Neural progenitor cell (in vitro differentiated cells): Measurements from ENCODE around the gene OLFM3. TPM values are rescaled to one million over a fixed set of nuclear protein-coding genes. Genes with fewer than 3 reads are reported as not detected.

Experiments
- DNase-seq: peaks from one replicate; pipeline ENCODE4 v3.0.0-alpha.2; 2016; ENCODE audit warnings: low spot score
- H2AFZ ChIP-seq: fragments of 200-600 bp; sonication (generic); replicated peaks from 2 replicates; pipeline ENCODE4 v1.6.1; 2016; ENCODE audit warnings: antibody characterized with exemption
- H3F3A ChIP-seq: fragments of 200-600 bp; sonication (generic); 2 replicates; pipeline ENCODE4 v1.6.1; 2016; ENCODE audit warnings: antibody characterized with exemption, low read depth
- H3K27ac ChIP-seq: fragments of 200-600 bp; sonication (generic); 2 replicates; pipeline ENCODE4 v1.5.1; 2016; ENCODE audit warnings: mild to moderate bottlenecking
- H3K27me3 ChIP-seq: fragments of 200-600 bp; sonication (generic); 2 replicates; pipeline ENCODE4 v1.6.1; 2016; ENCODE audit warnings: mild to moderate bottlenecking, moderate library complexity
- H3K36me3 ChIP-seq: fragments of 200-600 bp; sonication (generic); 2 replicates; pipeline ENCODE4 v1.5.1; 2016
- H3K4me1 ChIP-seq: fragments of 200-600 bp; sonication (generic); 2 replicates; pipeline ENCODE4 v1.6.1; 2016; ENCODE audit warnings: mixed run types
- H3K4me2 ChIP-seq: fragments of 200-600 bp; sonication (generic); 2 replicates; pipeline ENCODE4 v1.6.1; 2016
- H3K4me3 ChIP-seq: fragments of 200-600 bp; sonication (generic); 2 replicates; pipeline ENCODE4 v1.5.1; 2016
- H3K79me2 ChIP-seq: fragments of 200-600 bp; sonication (generic); 2 replicates; pipeline ENCODE4 v1.6.1; 2016; ENCODE audit warnings: low read depth
- H3K9ac ChIP-seq: fragments of 200-600 bp; sonication (generic); 2 replicates; pipeline ENCODE4 v1.6.1; 2016
- H3K9me3 ChIP-seq: fragments of 200-600 bp; sonication (generic); 2 replicates; pipeline ENCODE4 v1.5.1; 2016; ENCODE audit warnings: low read depth
- H4K20me1 ChIP-seq: fragments of 200-600 bp; sonication (generic); 2 replicates; pipeline ENCODE4 v1.6.1; 2016; ENCODE audit warnings: low read depth
- H3K27ac Mint-ChIP-seq: 3 replicates; pipeline ENCODE4 v1.8.0; 2021; ENCODE audit warnings: mixed read lengths
- H3K27me3 Mint-ChIP-seq: 2 replicates; pipeline ENCODE4 v1.8.0; 2022; ENCODE audit warnings: low read depth, mild to moderate bottlenecking, inconsistent platforms, moderate library complexity, mixed read lengths; ENCODE audit not compliant: insufficient read depth
- H3K36me3 Mint-ChIP-seq: 3 replicates; pipeline ENCODE4 v1.8.0; 2021; ENCODE audit warnings: mixed read lengths
- H3K4me1 Mint-ChIP-seq: 3 replicates; pipeline ENCODE4 v1.8.0; 2021; ENCODE audit warnings: mixed read lengths
- H3K4me3 Mint-ChIP-seq: 3 replicates; pipeline ENCODE4 v1.8.0; 2021; ENCODE audit warnings: mild to moderate bottlenecking, moderate library complexity, mixed read lengths
- H3K9me3 Mint-ChIP-seq: 3 replicates; pipeline ENCODE4 v1.8.0; 2020; ENCODE audit warnings: mixed read lengths
- EZH2 ChIP-seq: fragments of 200-600 bp; sonication (generic); IDR thresholded peaks from 2 replicates; pipeline ENCODE4 v1.6.1; 2017; ENCODE audit warnings: antibody characterized with exemption, mild to moderate bottlenecking, moderate library complexity
- EZH2phosphoT487 ChIP-seq: fragments of 200-600 bp; sonication (generic); IDR thresholded peaks from 2 replicates; pipeline ENCODE4 v1.6.1; 2017; ENCODE audit warnings: antibody characterized with exemption
- total RNA-seq: library from RNA; depleted of rRNA; stranded (reverse); fragments of >200 nt; gene quantifications from 2 replicates; pipeline ENCODE4 v1.2.3, GENCODE V29; 2015; ENCODE audit warnings: low replicate concordance
- TF ChIP-seq, protein P1 (sequence below): fragments of 200-600 bp; sonication (generic); IDR thresholded peaks from 2 replicates; pipeline ENCODE4 v1.5.1; 2017; ENCODE audit warnings: antibody characterized with exemption, mild to moderate bottlenecking

The OLFM3 gene
- total RNA-seq, 1 donor from 2014 or later: 4.4 TPM

DNA sequence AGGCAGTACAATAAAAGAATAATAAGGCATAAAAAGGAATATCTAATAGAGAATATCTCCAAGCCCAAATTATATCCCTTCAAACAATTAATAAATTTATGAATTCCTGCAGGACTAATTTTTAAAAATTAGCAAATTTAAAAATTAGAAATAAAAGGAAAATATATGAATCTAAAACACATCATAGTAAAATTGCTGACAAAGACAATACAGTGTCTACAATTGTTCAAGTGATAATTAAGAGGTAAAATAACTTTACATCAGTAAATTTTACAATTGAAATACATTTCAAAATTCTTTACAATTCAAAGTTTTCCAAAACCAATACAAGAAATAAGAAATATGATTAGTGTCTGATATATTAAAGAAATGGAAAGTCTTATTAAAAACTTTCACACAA lies 22.8 kb upstream of the OLFM3 start:
- H3K27ac Mint-ChIP-seq: no peak overlapping the region
- no peaks in the 10 kb centered on the region for H4K20me1 ChIP-seq
- no peak overlapping the region for H3K4me2 ChIP-seq
- H3K9ac ChIP-seq: no peak overlapping the region
- H3K4me1 Mint-ChIP-seq: no peaks in the 10 kb centered on the region
- peaks cover 4% of the 10 kb centered on the region for H3K9me3 Mint-ChIP-seq
- H3K4me3 Mint-ChIP-seq: no peak overlapping the region
- no peaks in the 10 kb centered on the region for H3K9me3 ChIP-seq
- no peaks in the 10 kb centered on the region for H3K79me2 ChIP-seq
- H3K4me3 ChIP-seq: no peak overlapping the region
- no peak overlapping the region for H3K27ac ChIP-seq
- no peaks in the 10 kb centered on the region for H3K4me1 ChIP-seq
- no peak overlapping the region for H2AFZ ChIP-seq
- no peaks in the 10 kb centered on the region for H3K36me3 ChIP-seq
- DNase-seq: no peak
- no peaks in the 10 kb centered on the region for H3K27me3 Mint-ChIP-seq
- no peaks in the 10 kb centered on the region for H3F3A ChIP-seq
- no peaks in the 10 kb centered on the region for H3K36me3 Mint-ChIP-seq
- no peak for TF ChIP-seq EZH2phosphoT487
- no peaks in the 10 kb centered on the region for H3K27me3 ChIP-seq

DNA sequence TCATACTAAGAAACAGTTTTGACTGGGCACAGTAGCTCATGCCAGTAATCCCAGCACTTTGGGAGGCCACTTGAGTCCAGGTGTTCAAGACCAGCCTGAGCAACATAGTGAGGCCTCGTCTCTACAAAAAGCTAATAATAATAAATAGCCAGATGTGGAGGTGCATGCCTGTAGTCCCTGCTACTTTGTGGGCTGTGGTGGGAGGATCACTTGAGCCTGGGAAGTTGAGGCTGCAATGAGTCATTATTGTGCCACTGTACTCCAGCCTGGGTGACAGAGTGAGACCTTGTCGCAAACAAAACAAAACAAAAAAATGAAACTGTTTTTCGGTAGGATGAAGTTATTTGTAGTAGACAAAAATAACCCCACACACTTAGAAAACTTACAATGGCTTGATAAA lies 19.0 kb upstream of the OLFM3 start:
- DNase-seq: no peak
- Histone ChIP-seq H3K4me3 (no peak overlapping the region), H3K4me1 (peaks cover 13% of the 10 kb centered on the region), H3K4me2 (no peak overlapping the region), H3K27me3 (no peaks in the 10 kb centered on the region), H3K9me3 (no peaks in the 10 kb centered on the region), H3K36me3 (no peaks in the 10 kb centered on the region), H3K27ac (no peak overlapping the region), H2AFZ (no peak overlapping the region), H3F3A (no peaks in the 10 kb centered on the region), H3K79me2 (no peaks in the 10 kb centered on the region), H3K9ac (no peak overlapping the region), H4K20me1 (no peaks in the 10 kb centered on the region)
- Mint-ChIP-seq H3K27ac (no peak overlapping the region), H3K4me3 (no peak overlapping the region), H3K27me3 (no peaks in the 10 kb centered on the region), H3K9me3 (peaks cover 4% of the 10 kb centered on the region), H3K36me3 (no peaks in the 10 kb centered on the region), H3K4me1 (peaks cover 5% of the 10 kb centered on the region)
- TF ChIP-seq EZH2phosphoT487 (no peak), EZH2 (no peak)
- TF ChIP-seq, protein P1, sequence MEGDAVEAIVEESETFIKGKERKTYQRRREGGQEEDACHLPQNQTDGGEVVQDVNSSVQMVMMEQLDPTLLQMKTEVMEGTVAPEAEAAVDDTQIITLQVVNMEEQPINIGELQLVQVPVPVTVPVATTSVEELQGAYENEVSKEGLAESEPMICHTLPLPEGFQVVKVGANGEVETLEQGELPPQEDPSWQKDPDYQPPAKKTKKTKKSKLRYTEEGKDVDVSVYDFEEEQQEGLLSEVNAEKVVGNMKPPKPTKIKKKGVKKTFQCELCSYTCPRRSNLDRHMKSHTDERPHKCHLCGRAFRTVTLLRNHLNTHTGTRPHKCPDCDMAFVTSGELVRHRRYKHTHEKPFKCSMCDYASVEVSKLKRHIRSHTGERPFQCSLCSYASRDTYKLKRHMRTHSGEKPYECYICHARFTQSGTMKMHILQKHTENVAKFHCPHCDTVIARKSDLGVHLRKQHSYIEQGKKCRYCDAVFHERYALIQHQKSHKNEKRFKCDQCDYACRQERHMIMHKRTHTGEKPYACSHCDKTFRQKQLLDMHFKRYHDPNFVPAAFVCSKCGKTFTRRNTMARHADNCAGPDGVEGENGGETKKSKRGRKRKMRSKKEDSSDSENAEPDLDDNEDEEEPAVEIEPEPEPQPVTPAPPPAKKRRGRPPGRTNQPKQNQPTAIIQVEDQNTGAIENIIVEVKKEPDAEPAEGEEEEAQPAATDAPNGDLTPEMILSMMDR: no peak

DNA sequence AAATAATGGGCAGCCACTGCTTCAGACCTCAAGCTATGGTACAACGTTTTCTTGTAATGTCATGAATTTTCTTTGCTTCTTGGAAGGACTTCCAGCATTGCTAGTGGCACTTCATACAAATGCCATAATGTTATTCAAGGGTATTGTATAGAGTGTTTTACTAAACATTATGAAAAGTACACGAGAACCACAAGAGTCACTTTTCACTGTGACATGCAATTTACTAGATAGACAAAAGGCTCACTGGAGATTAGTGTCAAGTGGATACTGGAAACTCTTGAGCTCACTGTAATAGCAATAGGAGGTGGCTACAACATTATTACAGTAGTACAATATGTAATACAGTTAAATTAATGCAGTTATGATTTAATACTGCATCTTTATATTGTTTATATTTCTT lies 5.3 kb upstream of the OLFM3 start:
- H2AFZ ChIP-seq: no peak overlapping the region
- Mint-ChIP-seq H3K4me1 (peaks cover 2% of the 10 kb centered on the region), H3K4me3 (no peak overlapping the region), H3K27ac (no peak overlapping the region), H3K27me3 (no peaks in the 10 kb centered on the region), H3K9me3 (no peaks in the 10 kb centered on the region), H3K36me3 (no peaks in the 10 kb centered on the region)
- no peak for DNase-seq
- no peak for TF ChIP-seq EZH2phosphoT487
- no peak for TF ChIP-seq EZH2
- TF ChIP-seq, protein P1: no peak
- no peak overlapping the region for H3K27ac ChIP-seq
- no peak overlapping the region for H3K9ac ChIP-seq
- peaks cover 6% of the 10 kb centered on the region for H3F3A ChIP-seq
- H3K27me3 ChIP-seq: peaks cover 19% of the 10 kb centered on the region
- H3K4me3 ChIP-seq: no peak overlapping the region
- no peaks in the 10 kb centered on the region for H3K79me2 ChIP-seq
- H3K9me3 ChIP-seq: no peaks in the 10 kb centered on the region
- no peak overlapping the region for H3K4me2 ChIP-seq
- H4K20me1 ChIP-seq: no peaks in the 10 kb centered on the region
- H3K36me3 ChIP-seq: no peaks in the 10 kb centered on the region
- no peaks in the 10 kb centered on the region for H3K4me1 ChIP-seq

DNA sequence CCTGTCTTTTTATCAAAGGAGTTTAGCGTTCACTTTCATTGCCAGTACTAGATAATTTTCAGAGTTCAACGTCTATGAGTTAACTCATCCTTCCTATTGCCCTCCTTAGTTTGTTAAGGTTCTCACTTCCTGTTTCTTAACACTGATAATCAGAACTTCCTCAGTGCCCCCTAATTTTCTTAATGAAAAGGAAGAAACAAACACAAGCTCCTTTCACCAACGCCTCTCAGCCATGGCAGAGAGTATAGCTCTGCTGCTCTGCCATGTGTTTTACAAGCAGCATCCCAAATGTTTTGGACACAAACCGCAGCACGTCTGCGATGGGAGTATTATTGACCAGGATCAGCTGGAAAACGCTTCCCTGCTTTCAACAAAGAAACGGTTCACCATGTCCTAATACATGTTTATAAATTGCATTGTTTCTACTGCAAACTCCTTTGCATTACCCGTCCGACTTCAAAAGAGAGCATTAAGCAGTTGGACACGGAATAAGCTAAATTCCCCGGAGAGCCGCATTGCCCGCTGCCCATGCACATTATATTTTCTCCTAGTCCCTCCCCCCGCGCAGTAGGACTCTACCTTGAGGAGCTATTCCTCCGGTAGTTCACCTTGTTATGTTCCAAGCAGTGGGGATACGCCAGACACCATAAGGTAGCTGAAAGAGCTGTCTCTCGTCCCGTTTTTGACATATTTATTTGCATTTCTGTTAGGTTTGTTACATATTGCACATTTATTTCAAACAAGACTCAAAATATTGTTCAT lies 561 bp downstream of the OLFM3 start:
- Histone ChIP-seq H3K9me3 (no peaks in the 10 kb centered on the region), H3K27ac (no peak overlapping the region), H3F3A (peaks cover 15% of the 10 kb centered on the region), H3K4me1 (peaks cover 6% of the 10 kb centered on the region), H2AFZ (peak overlapping the region; percentile 80), H3K27me3 (peaks cover 20% of the 10 kb centered on the region), H3K4me2 (peak overlapping the region; percentile 89), H3K9ac (no peak overlapping the region), H3K4me3 (peak overlapping the region; percentile 66), H3K79me2 (no peaks in the 10 kb centered on the region), H4K20me1 (no peaks in the 10 kb centered on the region), H3K36me3 (no peaks in the 10 kb centered on the region)
- peak overlapping the region; percentile 90 for H3K4me3 Mint-ChIP-seq
- no peaks in the 10 kb centered on the region for H3K27me3 Mint-ChIP-seq
- DNase-seq: peak; percentile 40
- H3K9me3 Mint-ChIP-seq: no peaks in the 10 kb centered on the region
- H3K4me1 Mint-ChIP-seq: peaks cover 11% of the 10 kb centered on the region
- no peak overlapping the region for H3K27ac Mint-ChIP-seq
- no peaks in the 10 kb centered on the region for H3K36me3 Mint-ChIP-seq
- TF ChIP-seq, protein P1: no peak
- no peak for TF ChIP-seq EZH2phosphoT487
- no peak for TF ChIP-seq EZH2
